B cell (primary cell): Measurements from ENCODE around the gene CAMTA1. TPM values are rescaled to one million over a fixed set of nuclear protein-coding genes. Genes with fewer than 3 reads are reported as not detected.

ENCODE experiments used
- ATAC-seq: fragments of 200-7000 bp; cut with Tn5 transposase; one replicate; pipeline ENCODE4 v1.10.0; 2021; ENCODE audit warnings: low read depth, mild to moderate bottlenecking, moderate number of reproducible peaks, moderate library complexity
- CTCF ChIA-PET: fragments of 350-600 bp; sonication (Branson Sonifier 250); formaldehyde crosslinking; loops from one replicate; lab custom pipeline; 2021; ENCODE audit warnings: antibody characterized with exemption, inconsistent platforms; lab: Charles Lee
- POLR2A ChIA-PET: fragments of 350-600 bp; sonication (Branson Sonifier 250); formaldehyde crosslinking; loops from one replicate; lab custom pipeline; 2021; ENCODE audit warnings: antibody characterized with exemption; lab: Charles Lee
- DNase-seq: peaks from one replicate; pipeline ENCODE4 v3.0.0; 2013
- H2AFZ ChIP-seq: 2 replicates; pipeline ENCODE4 v1.6.1; 2012; ENCODE audit warnings: mild to moderate bottlenecking, low read depth, low read length; ENCODE audit not compliant: insufficient read depth, poor library complexity, severe bottlenecking
- H3K27ac ChIP-seq, 2 donors: 1 replicate in 1 of 2; 2 replicates in 1 of 2; pipeline ENCODE4 v1.5.1; 2012 to 2013; ENCODE audit warnings: low read length in 2 of 2, mild to moderate bottlenecking in 2 of 2, moderate library complexity in 1 of 2
- H3K27me3 ChIP-seq, 4 experiments: fragments of 200-600 bp in 1 of 4; sonication (generic) in 1 of 4; replicated peaks in 1 of 4; 1 replicate in 2 of 4; 2 replicates in 2 of 4; pipeline versions ENCODE4 v1.6.1 to v1.7.0; 2013 to 2016; ENCODE audit warnings: low read length in 3 of 4, mild to moderate bottlenecking in 2 of 4, mixed read lengths in 1 of 4, moderate library complexity in 1 of 4; ENCODE audit not compliant: insufficient read depth in 4 of 4, control insufficient read depth in 3 of 4; ENCODE audit errors: control extremely low read depth in 1 of 4
- H3K36me3 ChIP-seq, 2 experiments: replicated peaks in 1 of 2; 1 replicate in 1 of 2; 2 replicates in 1 of 2; pipeline versions ENCODE4 v1.6.1 to v1.7.1; 2013; ENCODE audit warnings: low read length in 1 of 2; ENCODE audit not compliant: insufficient read depth in 2 of 2, control insufficient read depth in 1 of 2; ENCODE audit errors: control extremely low read depth in 1 of 2, extremely low read depth in 1 of 2
- H3K4me1 ChIP-seq, 2 donors: fragments of 200-600 bp in 1 of 2; sonication (generic) in 1 of 2; 1 replicate in 1 of 2; 2 replicates in 1 of 2; pipeline versions ENCODE4 v1.5.1 to v1.6.1; 2013 to 2017; ENCODE audit warnings: low read length in 2 of 2; ENCODE audit not compliant: control insufficient read depth in 2 of 2, insufficient read depth in 2 of 2
- H3K4me2 ChIP-seq: replicated peaks from 2 replicates; pipeline ENCODE3; 2012; ENCODE audit warnings: mild to moderate bottlenecking, low read depth, low read length; ENCODE audit not compliant: poor library complexity, severe bottlenecking
- H3K4me3 ChIP-seq, 5 experiments: fragments of 200-600 bp in 1 of 5; sonication (generic) in 1 of 5; 1 replicate in 3 of 5; 2 replicates in 2 of 5; pipeline versions ENCODE4 v1.5.1 to v1.7.0; 2011 to 2016; ENCODE audit warnings: low read length in 4 of 5, mild to moderate bottlenecking in 4 of 5, low read depth in 2 of 5, control low read depth in 1 of 5, moderate library complexity in 1 of 5; ENCODE audit not compliant: insufficient read depth in 1 of 5; ENCODE audit errors: control extremely low read depth in 1 of 5, extremely low read depth in 1 of 5
- H3K79me2 ChIP-seq: fragments of 200-600 bp; sonication (generic); one replicate; pipeline ENCODE4 v1.6.0; 2016; ENCODE audit warnings: low read length; ENCODE audit not compliant: control insufficient read depth, insufficient read depth
- H3K9ac ChIP-seq: fragments of 200-600 bp; sonication (generic); 2 replicates; pipeline ENCODE4 v1.6.1; 2017; ENCODE audit warnings: mild to moderate bottlenecking, low read length, moderate library complexity
- H3K9me3 ChIP-seq, 3 donors: one replicate each; pipeline versions ENCODE4 v1.6.1 to v1.7.1; 2013; ENCODE audit warnings: low read length in 2 of 3; ENCODE audit not compliant: control insufficient read depth in 2 of 3, insufficient read depth in 1 of 3; ENCODE audit errors: control extremely low read depth in 1 of 3
- H4K20me1 ChIP-seq: 2 replicates; pipeline ENCODE4 v1.6.0; 2012; ENCODE audit warnings: mild to moderate bottlenecking, low read length; ENCODE audit not compliant: insufficient read depth, control insufficient read depth, poor library complexity, severe bottlenecking
- H3K27ac Mint-ChIP-seq: one replicate; pipeline ENCODE4 v1.8.0; 2021; ENCODE audit warnings: mixed read lengths
- H3K27me3 Mint-ChIP-seq: one replicate; pipeline ENCODE4 v1.8.0; 2021; ENCODE audit warnings: mixed read lengths
- H3K4me1 Mint-ChIP-seq: one replicate; pipeline ENCODE4 v1.8.0; 2021; ENCODE audit warnings: mixed read lengths
- H3K4me3 Mint-ChIP-seq: one replicate; pipeline ENCODE4 v1.8.0; 2021; ENCODE audit warnings: mixed read lengths
- H3K9me3 Mint-ChIP-seq: one replicate; pipeline ENCODE4 v1.8.0; 2022; ENCODE audit warnings: mixed read lengths; ENCODE audit not compliant: insufficient read depth
- CTCF ChIP-seq: fragments of 200-600 bp; IDR thresholded peaks from one replicate; pipeline ENCODE4 v1.8.0; 2022; ENCODE audit warnings: antibody characterized with exemption, mild to moderate bottlenecking
- EZH2 ChIP-seq: IDR thresholded peaks from 2 replicates; pipeline ENCODE4 v1.6.1; 2012; ENCODE audit warnings: borderline replicate concordance, low read depth, mild to moderate bottlenecking, moderate library complexity, low read length; ENCODE audit not compliant: insufficient read depth, poor library complexity, severe bottlenecking
- WGBS: methylation state at CpG from one replicate; pipeline ENCODE4 v1.1.5; 2013; ENCODE audit warnings: missing lambda C conversion rate; ENCODE audit not compliant: insufficient coverage; 5-methylcytosine and 5-hydroxymethylcytosine counted together
- intact Hi-C: fragments of 100-400 bp; cut with micrococcal nuclease; formaldehyde crosslinking; loops from one replicate; pipeline ENCODE4 v1.10.0; 2022
- polyA plus RNA-seq: library from polyadenylated mRNA; depleted of rRNA; stranded (reverse); fragments of >200 nt; gene quantifications from 2 replicates; pipeline ENCODE4 v1.2.3, GENCODE V29; 2012
- total RNA-seq, 2 donors: library from RNA; stranded (reverse); fragments of 120-200 nt in 1 of 2; gene quantifications; 1 replicate in 1 of 2; 2 replicates in 1 of 2; pipeline versions ENCODE4 v1.2.3 to v1.2.4, GENCODE V29; 2013 to 2022

The CAMTA1 gene
- total and polyA plus RNA-seq, 2 donors (not counting 1 experiment from before 2014, with no cell fraction given), result 42.2 to 45.7 TPM

GRCh38 chr1:7632176-7632575 lies 846.9 kb downstream of the CAMTA1 start:
- no peak overlapping the region for H2AFZ ChIP-seq
- peaks cover 0 to 11% (median 0%) of the 10 kb centered on the region in 4 experiments for H3K27me3 ChIP-seq
- no peaks in the 10 kb centered on the region for H3K9me3 ChIP-seq
- H3K4me3 ChIP-seq, result no peak overlapping the region
- no peak overlapping the region for H3K27ac Mint-ChIP-seq
- H3K4me1 ChIP-seq, result no peaks in the 10 kb centered on the region
- intact Hi-C loops, result no loop called here
- H3K4me2 ChIP-seq, result no peak overlapping the region
- 6% methylated on average over 11 of the region's 16 CpGs for WGBS
- DNase-seq (no peak), ATAC-seq (no peak)
- no peak overlapping the region for H3K9ac ChIP-seq
- H3K36me3 ChIP-seq, result no peaks in the 10 kb centered on the region
- CTCF ChIA-PET, result no interaction called here
- H3K4me3 Mint-ChIP-seq, result no peak overlapping the region
- H3K27ac ChIP-seq, result no peak overlapping the region
- TF ChIP-seq EZH2 (no peak), CTCF (no peak)
- no peaks in the 10 kb centered on the region for H3K9me3 Mint-ChIP-seq
- peaks cover 23% of the 10 kb centered on the region for H3K27me3 Mint-ChIP-seq
- H3K79me2 ChIP-seq, result no peaks in the 10 kb centered on the region
- POLR2A ChIA-PET, result no interaction called here
- no peaks in the 10 kb centered on the region for H3K4me1 Mint-ChIP-seq
- H4K20me1 ChIP-seq, result no peaks in the 10 kb centered on the region

GRCh38 chr1:7632681-7633080 lies 847.4 kb downstream of the CAMTA1 start:
- no peak overlapping the region for H2AFZ ChIP-seq
- peaks cover 0 to 11% (median 0%) of the 10 kb centered on the region in 4 experiments for H3K27me3 ChIP-seq
- H3K36me3 ChIP-seq, result no peaks in the 10 kb centered on the region
- no peaks in the 10 kb centered on the region for H4K20me1 ChIP-seq
- Mint-ChIP-seq H3K27ac (no peak overlapping the region), H3K4me3 (no peak overlapping the region), H3K4me1 (no peaks in the 10 kb centered on the region), H3K27me3 (peaks cover 20% of the 10 kb centered on the region), H3K9me3 (no peaks in the 10 kb centered on the region)
- intact Hi-C loops, result no loop called here
- ChIA-PET POLR2A (no interaction called here), CTCF (no interaction called here)
- H3K4me3 ChIP-seq, result no peak overlapping the region
- TF ChIP-seq CTCF (no peak), EZH2 (no peak)
- H3K79me2 ChIP-seq, result no peaks in the 10 kb centered on the region
- ATAC-seq, result no peak
- WGBS, result 80% methylated on average over 9 of the region's 9 CpGs
- H3K27ac ChIP-seq, result no peak overlapping the region
- DNase-seq, result no peak
- no peak overlapping the region for H3K9ac ChIP-seq
- H3K4me1 ChIP-seq, result no peaks in the 10 kb centered on the region
- no peak overlapping the region for H3K4me2 ChIP-seq
- no peaks in the 10 kb centered on the region for H3K9me3 ChIP-seq
